GM12878 (cell line): Measurements from ENCODE around the gene TMCO6. TPM values are rescaled to one million over a fixed set of nuclear protein-coding genes. Genes with fewer than 3 reads are reported as not detected.

ENCODE experiments used
- ATAC-seq: fragments of 200-7000 bp; cut with Tn5 transposase; 3 replicates; pipeline ENCODE4 v1.9.1; 2020; ENCODE audit warnings: mild to moderate bottlenecking, moderate library complexity
- BruUV-seq: library from RNA; stranded (reverse); fragments of 400-500 nt; replicated peaks from 2 replicates; lab custom pipeline; 2021; lab: Mats Ljungman, UMichigan
- CTCF ChIA-PET: fragments of 300-600 bp; sonication (Branson Sonifier 250); formaldehyde crosslinking; extraction: SDS; loops from one replicate; lab custom pipeline; 2021; ENCODE audit warnings: inconsistent platforms; lab: Yijun Ruan, JAX
- POLR2A ChIA-PET: fragments of 350-600 bp; formaldehyde crosslinking; extraction: SDS; loops from one replicate; lab custom pipeline; 2021; ENCODE audit warnings: inconsistent platforms; lab: Charles Lee
- RAD21 ChIA-PET: fragments of 300-600 bp; sonication (Branson Sonifier 250); formaldehyde crosslinking; loops from one replicate; lab custom pipeline; 2023; ENCODE audit warnings: antibody characterized with exemption; ENCODE audit not compliant: unreplicated experiment; lab: Charles Lee
- SMC1A ChIA-PET: fragments of 300-600 bp; sonication (Branson Sonifier 250); formaldehyde crosslinking; loops from one replicate; lab custom pipeline; 2023; ENCODE audit not compliant: unreplicated experiment, uncharacterized antibody; lab: Charles Lee
- DNase-seq: peaks from one replicate; pipeline ENCODE4 v3.0.0-alpha.2; 2011; ENCODE audit warnings: low read depth, low spot score
- FAIRE-seq: peaks from 3 replicates; lab custom pipeline; 2011; peaks lifted over from hg19 to GRCh38; lab: Jason Lieb, UNC
- H2AFZ ChIP-seq: 2 replicates; pipeline ENCODE4 v1.6.0; 2011; ENCODE audit warnings: low read depth, low read length, control low read depth; ENCODE audit not compliant: control insufficient read depth
- H3K27ac ChIP-seq: 2 replicates; pipeline ENCODE4 v1.5.1; 2011; ENCODE audit warnings: control low read depth; ENCODE audit not compliant: control insufficient read depth, insufficient read depth
- H3K27me3 ChIP-seq, 2 experiments: replicated peaks in 1 of 2; 2 replicates each; pipeline versions ENCODE4 v1.6.0 to v1.6.1; 2011; ENCODE audit warnings: low read length in 1 of 2; ENCODE audit not compliant: control insufficient read depth in 2 of 2, insufficient read depth in 2 of 2
- H3K36me3 ChIP-seq, 2 experiments: 2 replicates each; pipeline ENCODE4 v1.5.1; 2011; ENCODE audit warnings: low read length in 1 of 2; ENCODE audit not compliant: control insufficient read depth in 2 of 2, insufficient read depth in 2 of 2
- H3K4me1 ChIP-seq: 2 replicates; pipeline ENCODE4 v1.6.1; 2011; ENCODE audit warnings: mild to moderate bottlenecking, low read length, moderate library complexity, mixed read lengths; ENCODE audit not compliant: control insufficient read depth, insufficient read depth
- H3K4me2 ChIP-seq: 2 replicates; pipeline ENCODE4 v1.6.0; 2011; ENCODE audit warnings: control low read depth; ENCODE audit not compliant: control insufficient read depth, insufficient read depth
- H3K4me3 ChIP-seq: fragments of 200-600 bp; sonication (generic); 2 replicates; pipeline ENCODE4 v1.5.1; 2016
- H3K79me2 ChIP-seq: 2 replicates; pipeline ENCODE4 v1.6.0; 2011; ENCODE audit warnings: low read length; ENCODE audit not compliant: control insufficient read depth, insufficient read depth
- H3K9ac ChIP-seq: 2 replicates; pipeline ENCODE4 v1.8.0; 2011; ENCODE audit warnings: low read length, control low read depth, mixed read lengths; ENCODE audit not compliant: control insufficient read depth, insufficient read depth
- H3K9me3 ChIP-seq: replicated peaks from 3 replicates; pipeline ENCODE4 v1.5.1; 2011; ENCODE audit warnings: mild to moderate bottlenecking, low read length; ENCODE audit not compliant: control insufficient read depth, insufficient read depth
- H4K20me1 ChIP-seq: 2 replicates; pipeline ENCODE4 v1.6.0; 2011; ENCODE audit not compliant: control insufficient read depth, insufficient read depth
- BRCA1 ChIP-seq: IDR thresholded peaks from 2 replicates; pipeline ENCODE4 v1.6.1; 2011; ENCODE audit warnings: low read depth, low read length, improper control_type of control experiment
- KLF5 ChIP-seq: fragments of 450-650 bp; IDR thresholded peaks from 2 replicates; pipeline ENCODE4 v1.6.1; 2014; ENCODE audit warnings: mild to moderate bottlenecking; ENCODE audit not compliant: partially characterized antibody
- MTA2 ChIP-seq: fragments of 450-650 bp; IDR thresholded peaks from 2 replicates; pipeline ENCODE4 v1.6.1; 2016; ENCODE audit warnings: low read depth, mild to moderate bottlenecking, moderate library complexity
- MXI1 ChIP-seq: fragments of 150-350 bp; IDR thresholded peaks from 2 replicates; pipeline ENCODE4 v1.6.1; 2011; ENCODE audit warnings: low read depth, mild to moderate bottlenecking, inconsistent platforms, low read length, improper control_type of control experiment
- POLR2A ChIP-seq: IDR thresholded peaks from 2 replicates; pipeline ENCODE4 v1.6.1; 2011; ENCODE audit warnings: low read depth, mild to moderate bottlenecking, low read length
- RB1 ChIP-seq: fragments of 450-650 bp; formaldehyde crosslinking; IDR thresholded peaks from 2 replicates; pipeline ENCODE4 v1.6.1; 2017; ENCODE audit warnings: mild to moderate bottlenecking, borderline replicate concordance
- SIN3A ChIP-seq: IDR thresholded peaks from 2 replicates; pipeline ENCODE4 v1.6.1; 2012; ENCODE audit warnings: low read depth, low read length, improper control_type of control experiment
- SMC3 ChIP-seq: IDR thresholded peaks from 2 replicates; pipeline ENCODE4 v1.6.1; 2011; ENCODE audit warnings: low read length, improper control_type of control experiment, borderline replicate concordance
- TCF7 ChIP-seq: IDR thresholded peaks from 2 replicates; pipeline ENCODE4 v1.6.1; 2014; ENCODE audit warnings: antibody characterized with exemption, borderline replicate concordance
- ZBED1 ChIP-seq: IDR thresholded peaks from 2 replicates; pipeline ENCODE4 v1.6.1; 2016; ENCODE audit warnings: borderline replicate concordance
- ZNF622 ChIP-seq: fragments of 450-650 bp; IDR thresholded peaks from 2 replicates; pipeline ENCODE4 v1.6.1; 2017; ENCODE audit warnings: mild to moderate bottlenecking, inconsistent platforms
- WGBS: methylation state at CpG from one replicate; pipeline ENCODE4 v1.1.6; 2016; ENCODE audit warnings: low lambda C conversion rate; ENCODE audit not compliant: insufficient replicate concordance, insufficient coverage; ENCODE audit errors: missing lambda C conversion rate; 5-methylcytosine and 5-hydroxymethylcytosine counted together
- in situ Hi-C: fragments of 300-500 bp; cut with MboI; formaldehyde crosslinking; loops from 9 replicates; pipeline ENCODE4 v1.14.3; 2018; ENCODE audit warnings: mixed read lengths
- intact Hi-C: fragments of 100-400 bp; cut with micrococcal nuclease; formaldehyde crosslinking; loops from one replicate; pipeline ENCODE4 v1.14.2; 2022; ENCODE audit not compliant: unreplicated experiment
- polyA plus RNA-seq, 11 experiments: library from polyadenylated mRNA; depleted of rRNA in 4 of 11; unstranded in 6 of 11; stranded (reverse) in 5 of 11; fragments of >200 nt; fragmentation: Nextera tagmentation in 4 of 11; fragmentation: Illumina TruSeq in 1 of 11; extraction: Ambion mirVana in 4 of 11; extraction: Trizol in 1 of 11; gene quantifications; 1 replicate in 1 of 11; 2 replicates in 10 of 11; pipeline versions ENCODE4 v1.2.1 to v1.2.3, GENCODE V29; 2011 to 2016; ENCODE audit warnings: inconsistent platforms in 2 of 11, missing spikeins in 2 of 11, low read depth in 1 of 11
- total RNA-seq, 4 experiments: library from RNA; depleted of rRNA in 3 of 4; stranded (reverse); fragments of >200 nt in 3 of 4; fragmentation: Illumina TruSeq in 1 of 4; extraction: Trizol in 1 of 4; gene quantifications; 2 replicates each; pipeline versions ENCODE4 v1.2.1 to v1.2.3, GENCODE V29; 2013 to 2021

TMCO6 gene
- total and polyA plus RNA-seq, 10 of the 15 experiments (the other 5 are each of a cell fraction or from before 2014, with no cell fraction given): 4.1 to 21.6 (median 11.7) TPM

DNA sequence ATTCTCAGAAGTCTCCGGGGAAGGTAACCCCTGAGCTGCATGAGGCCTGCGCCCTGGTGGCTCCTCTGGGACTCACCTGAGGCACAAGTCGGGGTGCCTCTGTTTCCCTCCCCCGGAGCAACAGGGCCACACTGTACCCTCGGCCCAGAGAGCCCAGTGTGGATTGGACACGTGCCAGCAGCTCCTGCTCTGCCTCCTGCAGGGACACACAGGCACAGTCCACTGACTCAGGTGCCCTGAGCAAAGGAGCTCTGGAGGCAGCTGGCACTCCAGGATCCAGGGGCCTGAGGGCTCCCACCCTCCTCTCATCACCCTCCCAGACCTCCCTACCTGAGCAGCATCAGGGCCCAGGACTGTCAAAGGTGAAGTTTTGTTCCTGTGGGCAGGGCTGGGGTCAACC lies 45.1 kb upstream of the TMCO6 start:
- no TSS peak for BruUV-seq
- WGBS: 28% methylated on average over 6 of the region's 6 CpGs

DNA sequence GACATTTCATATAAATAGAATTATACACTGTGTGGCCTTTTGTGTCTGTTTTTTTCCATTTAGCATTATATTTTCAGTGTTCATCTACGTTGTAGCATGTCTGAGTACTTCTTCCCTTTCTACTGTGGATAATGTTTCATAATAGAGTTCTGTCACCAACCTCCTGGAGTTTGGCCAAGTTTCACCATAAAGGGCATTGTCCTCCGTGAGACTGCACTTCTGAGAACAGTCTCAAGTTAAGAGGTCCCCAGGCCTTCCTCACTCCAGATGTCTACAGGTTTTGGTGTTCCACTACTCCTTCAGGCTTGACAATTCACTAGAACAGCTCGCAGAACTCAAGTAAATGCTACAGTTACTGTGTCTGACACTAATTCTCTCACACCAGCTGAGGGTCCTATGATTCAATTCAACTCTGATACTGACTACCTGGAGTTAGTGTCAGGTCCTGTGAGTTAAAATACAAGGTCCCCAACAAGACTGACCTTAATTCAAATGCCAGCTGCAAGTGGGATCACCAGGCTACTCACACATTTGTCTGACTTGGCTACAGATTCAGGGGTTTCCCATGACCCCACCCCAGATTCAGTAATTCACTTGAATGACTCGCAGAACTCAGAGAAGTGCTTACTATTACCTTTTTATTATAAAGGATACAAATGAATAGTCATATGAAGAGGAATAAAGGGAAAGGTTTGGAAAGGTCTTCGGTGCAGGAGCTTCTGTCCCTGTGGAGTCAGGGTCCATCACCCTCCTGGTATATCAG lies 43.5 kb upstream of the TMCO6 start:
- H3K79me2 ChIP-seq: no peaks in the 10 kb centered on the region
- ChIA-PET SMC1A (interaction anchor here (0.6 kb wide), 1 partner anchor 208 kb away, joined by 3 read pairs; no protein-coding TSS in a partner anchor), POLR2A (interaction anchor here (0.6 kb wide), 1 partner anchor 18 kb away, joined by 7 read pairs; no protein-coding TSS in a partner anchor), RAD21 (no interaction called here), CTCF (no interaction called here)
- no peaks in the 10 kb centered on the region for H3K4me1 ChIP-seq
- no peaks in the 10 kb centered on the region for H4K20me1 ChIP-seq
- H3K36me3 ChIP-seq: no peaks in the 10 kb centered on the region
- no TSS peak for BruUV-seq
- in situ Hi-C loops (no loop called here), intact Hi-C loops (no loop called here)
- no peak overlapping the region for H3K4me3 ChIP-seq
- DNase-seq: no peak
- H3K9me3 ChIP-seq: no peaks in the 10 kb centered on the region
- no peak for TF ChIP-seq MXI1
- H3K4me2 ChIP-seq: no peak overlapping the region
- H3K27me3 ChIP-seq: no peaks in the 10 kb centered on the region
- H3K9ac ChIP-seq: no peak overlapping the region
- ATAC-seq: peak; percentile 21; the same call in 1 of the 3 replicates
- 9% methylated on average over 5 of the region's 5 CpGs for WGBS
- H2AFZ ChIP-seq: no peak overlapping the region
- H3K27ac ChIP-seq: no peak overlapping the region
- no peak for FAIRE-seq

More for the DNA sequence above, 45.1 kb upstream of the TMCO6 start:
- ChIA-PET POLR2A (no interaction called here), CTCF (no interaction called here), RAD21 (no interaction called here), SMC1A (no interaction called here)
- H3K4me2 ChIP-seq: no peak overlapping the region
- no peak for TF ChIP-seq BRCA1
- TF ChIP-seq SIN3A: no peak
- no peak for TF ChIP-seq MTA2
- no peak for TF ChIP-seq ZNF622
- no peak for TF ChIP-seq ZBED1
- TF ChIP-seq SMC3: no peak
- no peak for TF ChIP-seq RB1
- TF ChIP-seq TCF7: no peak
- no peak for TF ChIP-seq POLR2A
- no peak for TF ChIP-seq KLF5
- H3K4me3 ChIP-seq: no peak overlapping the region
- H3K4me1 ChIP-seq: no peaks in the 10 kb centered on the region
- H4K20me1 ChIP-seq: no peaks in the 10 kb centered on the region
- FAIRE-seq: no peak
- H3K36me3 ChIP-seq: no peaks in the 10 kb centered on the region
- H3K27ac ChIP-seq: no peak overlapping the region
- H3K27me3 ChIP-seq: no peaks in the 10 kb centered on the region
- no peak overlapping the region for H3K9ac ChIP-seq
- no peaks in the 10 kb centered on the region for H3K9me3 ChIP-seq
- intact Hi-C loops (no loop called here), in situ Hi-C loops (no loop called here)
- no peak for DNase-seq
- ATAC-seq: no peak
- no peaks in the 10 kb centered on the region for H3K79me2 ChIP-seq
- H2AFZ ChIP-seq: no peak overlapping the region
